Measurements from ENCODE around the gene FRMD4B.
A peak's percentile ranks its signal among the peaks of the same experiment; 100 is the strongest.

GRCh38 chr3:69161587-69162307 lies 224.1 kb downstream of the FRMD4B start:
- peak; percentile 92 to 98 (median 94) for TF ChIP-seq CTCF (IDR thresholded peaks at IDR 0.05)
- TF ChIP-seq POLR2AphosphoS5 (IDR thresholded peaks at IDR 0.05) = no peak
- TF ChIP-seq POLR2A (IDR thresholded peaks at IDR 0.05) = no peak
